T-helper 9 cell (primary cell): ENCODE results near the gene TMEM139.
"Not testable (repeated sequence)": the region's sequence is repeated elsewhere in the genome, so short reads cannot be mapped to it uniquely, and the experiment has no call there.

ENCODE experiments used
- DNase-seq: peaks from one replicate; pipeline ENCODE4 v3.0.0-alpha.2; 2020

The TMEM139 gene

DNA sequence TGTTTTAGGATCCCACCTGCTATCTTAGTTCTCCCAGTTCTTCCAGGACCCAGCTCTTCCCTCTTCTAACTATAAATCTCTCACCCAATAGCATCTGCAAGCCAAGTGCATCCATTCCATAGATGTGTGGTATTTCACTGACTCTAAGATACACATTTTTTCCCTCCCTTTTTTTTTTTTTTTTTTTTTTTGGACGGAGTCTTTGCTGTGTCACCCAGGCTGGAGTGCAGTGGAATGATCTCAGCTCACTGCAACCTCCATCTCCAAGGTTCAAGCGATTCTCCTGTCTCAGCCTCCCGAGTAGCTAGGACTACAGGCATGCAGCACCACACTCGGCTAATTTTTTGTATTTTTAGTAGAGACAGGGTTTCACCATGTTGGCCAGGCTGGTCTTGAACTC is 5.1 kb downstream of the TMEM139 start:
- DNase-seq, result not testable (repeated sequence)

GRCh38 chr7:143290293-143290692 is 5.5 kb downstream of the TMEM139 start:
- DNase-seq, result no peak

GRCh38 chr7:143292876-143293275 is 8.1 kb downstream of the TMEM139 start:
- DNase-seq, result no peak

DNA sequence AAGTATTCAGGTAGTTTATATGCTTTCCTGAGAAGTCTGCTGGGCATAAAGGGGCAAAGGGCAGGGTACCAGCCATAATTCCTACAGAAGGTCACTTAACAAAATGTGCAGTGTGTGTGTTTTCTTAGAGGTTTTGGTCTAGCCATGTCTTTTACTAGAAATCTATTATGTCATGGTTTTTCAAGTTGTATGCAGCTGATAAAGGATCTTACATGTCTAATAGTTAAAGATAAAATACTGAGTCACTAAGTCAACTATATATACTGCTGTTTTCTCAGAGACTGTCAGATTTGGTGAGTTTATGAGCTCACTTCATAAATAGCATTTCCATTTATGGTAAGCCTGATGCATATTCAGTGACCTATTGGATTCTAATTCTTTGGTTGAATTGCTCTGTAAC is 11.1 kb downstream of the TMEM139 start:
- no peak for DNase-seq

DNA sequence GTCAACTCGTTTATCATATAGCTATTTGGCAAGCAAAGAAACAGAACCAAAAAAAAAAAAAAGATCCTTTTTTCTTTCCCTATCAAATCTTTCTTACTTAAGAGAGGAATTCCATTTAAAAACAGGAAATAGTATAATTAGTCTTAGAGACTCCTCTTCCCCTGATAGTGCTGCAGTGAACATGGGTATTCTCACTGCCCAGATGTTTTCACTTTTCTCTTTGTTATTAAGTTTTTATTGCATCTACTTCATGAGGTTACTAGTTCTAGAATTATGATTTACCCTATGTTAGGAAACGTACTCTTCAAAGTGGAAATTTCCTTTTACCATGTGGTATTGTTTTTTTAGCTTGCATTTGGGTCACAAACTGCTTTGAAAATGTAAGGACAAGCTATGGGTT is 11.9 kb downstream of the TMEM139 start:
- DNase-seq, result no peak

GRCh38 chr7:143299346-143299745 is 14.6 kb downstream of the TMEM139 start:
- DNase-seq, result no peak

DNA sequence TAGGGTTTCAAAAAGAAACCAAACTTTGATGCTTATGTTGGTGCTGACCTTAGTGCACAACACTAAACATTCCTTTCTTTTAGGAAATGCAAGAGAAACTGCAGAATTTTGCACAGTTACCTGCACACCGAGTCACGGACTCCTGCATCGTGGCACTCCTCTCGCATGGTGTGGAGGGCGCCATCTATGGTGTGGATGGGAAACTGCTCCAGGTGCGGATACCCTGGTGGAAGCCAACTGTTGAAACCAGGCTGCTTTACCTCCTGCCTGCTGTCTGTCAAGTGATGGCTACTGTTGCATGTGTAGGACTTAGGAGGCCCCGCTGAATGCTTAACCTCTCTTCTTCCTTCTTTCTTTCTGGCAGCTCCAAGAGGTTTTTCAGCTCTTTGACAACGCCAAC is 15.1 kb downstream of the TMEM139 start:
- peak; percentile 51 for DNase-seq

- DNase-seq, result no peak
Measured at GRCh38 chr7:143300959-143301935, 16.5 kb downstream of the TMEM139 start.

DNA sequence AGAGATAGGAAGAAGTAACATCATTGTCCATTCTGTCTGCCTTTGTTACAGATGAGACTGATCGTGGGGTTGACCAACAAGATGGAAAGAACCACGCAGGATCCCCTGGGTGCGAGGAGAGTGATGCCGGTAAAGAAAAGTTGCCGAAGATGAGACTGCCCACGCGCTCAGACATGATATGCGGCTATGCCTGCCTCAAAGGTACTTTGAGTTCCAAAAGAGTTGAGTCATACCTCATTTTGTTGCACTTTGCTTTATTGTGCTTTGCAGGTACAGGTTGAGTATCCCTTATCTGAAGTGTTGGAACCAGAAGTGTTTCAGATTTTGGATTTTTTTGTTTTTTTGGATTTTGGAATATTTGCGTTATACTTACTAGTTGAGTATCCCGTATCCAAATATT is 19.0 kb downstream of the TMEM139 start:
- no peak for DNase-seq

- no peak for DNase-seq
Measured at GRCh38 chr7:143304938-143305337, 20.2 kb downstream of the TMEM139 start.

DNA sequence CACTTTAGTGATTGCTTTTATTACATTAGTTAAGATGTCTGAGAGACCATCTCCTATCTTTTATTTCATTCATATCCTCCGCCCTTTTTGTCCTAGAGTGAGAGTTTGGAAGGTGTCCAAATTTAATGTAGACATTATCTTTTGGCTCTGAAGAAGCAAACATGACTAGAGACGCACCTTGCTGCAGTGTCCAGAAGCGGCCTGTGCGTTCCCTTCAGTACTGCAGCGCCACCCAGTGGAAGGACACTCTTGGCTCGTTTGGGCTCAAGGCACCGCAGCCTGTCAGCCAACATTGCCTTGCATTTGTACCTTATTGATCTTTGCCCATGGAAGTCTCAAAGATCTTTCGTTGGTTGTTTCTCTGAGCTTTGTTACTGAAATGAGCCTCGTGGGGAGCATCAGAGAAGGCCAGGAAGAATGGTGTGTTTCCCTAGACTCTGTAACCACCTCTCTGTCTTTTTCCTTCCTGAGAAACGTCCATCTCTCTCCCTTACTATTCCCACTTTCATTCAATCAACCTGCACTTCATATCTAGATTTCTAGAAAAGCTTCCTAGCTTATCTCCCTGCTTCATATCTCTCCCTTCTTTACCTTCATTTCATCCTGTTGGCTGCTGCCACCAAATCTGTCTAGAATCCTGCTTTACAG is 20.8 kb downstream of the TMEM139 start:
- peak; percentile 67 for DNase-seq

- DNase-seq, result no peak
Measured at GRCh38 chr7:143308632-143309031, 23.9 kb downstream of the TMEM139 start.

- DNase-seq, result no peak
Measured at GRCh38 chr7:143314127-143314526, 29.4 kb downstream of the TMEM139 start.

GRCh38 chr7:143315776-143316175 is 31.0 kb downstream of the TMEM139 start, which contains the start of gene CLCN1:
TSS of gene CLCN1 (plus strand) at chr7:143316111. CDS start at chr7:143316213, 102 bp downstream.
- DNase-seq, result no peak

DNA sequence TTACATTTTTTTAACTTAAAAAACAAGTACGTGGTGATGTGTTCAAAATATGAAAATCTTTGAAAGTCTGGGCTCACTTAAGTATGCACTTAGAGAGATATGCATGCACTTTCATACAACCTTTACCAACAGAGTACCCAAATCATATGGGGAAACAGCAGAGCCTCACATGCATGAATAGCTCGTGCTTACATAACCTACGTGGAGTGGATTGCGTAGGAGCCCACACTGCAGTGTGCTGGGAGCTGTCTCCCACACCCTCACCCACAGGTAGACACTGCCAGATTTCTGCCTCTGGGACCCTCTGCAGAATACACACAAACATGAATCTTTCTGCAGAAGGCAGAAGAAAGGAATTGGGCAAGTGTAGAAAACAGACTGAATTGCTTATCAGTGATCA is 31.7 kb downstream of the TMEM139 start:
- DNase-seq, result no peak

GRCh38 chr7:143318661-143319060 is 33.9 kb downstream of the TMEM139 start:
- no peak for DNase-seq

DNA sequence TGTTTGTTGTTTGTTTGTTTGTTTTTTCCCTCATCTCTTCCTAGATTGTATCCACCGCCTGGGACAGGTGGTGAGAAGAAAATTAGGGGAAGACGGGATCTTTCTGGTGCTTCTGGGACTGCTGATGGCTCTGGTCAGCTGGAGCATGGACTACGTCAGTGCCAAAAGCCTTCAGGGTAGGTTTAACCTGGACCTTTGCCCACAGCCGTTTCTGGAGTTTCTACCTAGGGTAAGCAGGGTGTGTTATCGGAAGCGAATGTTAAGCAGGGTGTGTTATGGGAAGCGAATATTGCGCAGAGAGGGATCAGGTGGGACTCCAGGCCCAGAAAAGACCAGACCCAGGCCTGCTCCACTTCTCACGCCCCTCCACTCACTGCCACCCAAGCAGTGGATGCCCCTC is 35.9 kb downstream of the TMEM139 start:
- no peak for DNase-seq

- DNase-seq, result no peak
Measured at GRCh38 chr7:143321242-143321641, 36.5 kb downstream of the TMEM139 start.

GRCh38 chr7:143321734-143322133 is 37.0 kb downstream of the TMEM139 start:
- DNase-seq, result no peak

DNA sequence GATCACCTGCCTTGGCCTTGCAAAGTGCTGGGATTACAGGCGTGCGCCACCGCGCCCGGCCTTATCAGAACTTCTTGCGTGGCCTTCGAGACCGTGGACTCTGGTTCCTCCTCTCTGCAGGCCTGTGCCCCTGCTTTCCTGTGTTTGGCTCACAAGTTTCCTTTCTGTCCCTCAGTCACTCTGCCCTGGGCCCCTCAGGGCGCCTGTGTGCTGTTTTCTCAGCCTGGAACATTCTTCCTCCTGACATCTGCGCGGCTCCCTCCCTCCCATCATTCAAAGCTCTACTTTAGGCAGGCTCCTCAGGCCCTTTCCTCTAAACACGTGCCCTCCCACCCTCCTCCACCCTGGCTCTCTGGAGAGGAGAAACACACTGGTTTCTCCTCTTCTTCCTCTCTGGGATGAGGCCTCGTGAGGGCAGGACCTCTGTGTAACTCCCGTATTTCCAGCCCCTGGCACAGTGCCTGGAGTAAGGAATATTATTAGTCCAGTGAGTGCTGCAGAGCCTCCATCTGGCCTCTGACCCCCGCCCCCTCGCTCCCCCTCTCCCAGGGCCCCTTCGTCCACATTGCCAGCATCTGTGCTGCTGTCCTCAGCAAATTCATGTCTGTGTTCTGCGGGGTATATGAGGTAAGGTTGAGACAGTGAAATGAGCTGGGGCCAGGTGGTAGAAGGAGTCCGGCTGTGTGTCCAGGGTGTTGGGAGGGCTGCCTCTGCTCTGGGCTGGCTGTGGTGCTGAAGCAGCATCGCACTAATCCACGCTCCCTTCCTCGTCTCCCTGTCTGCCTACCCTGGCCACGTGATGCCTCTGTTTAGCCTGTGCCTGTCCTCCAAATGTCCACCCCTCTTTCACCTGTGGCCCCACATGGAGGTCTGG is 38.2 kb downstream of the TMEM139 start:
- no peak for DNase-seq

DNA sequence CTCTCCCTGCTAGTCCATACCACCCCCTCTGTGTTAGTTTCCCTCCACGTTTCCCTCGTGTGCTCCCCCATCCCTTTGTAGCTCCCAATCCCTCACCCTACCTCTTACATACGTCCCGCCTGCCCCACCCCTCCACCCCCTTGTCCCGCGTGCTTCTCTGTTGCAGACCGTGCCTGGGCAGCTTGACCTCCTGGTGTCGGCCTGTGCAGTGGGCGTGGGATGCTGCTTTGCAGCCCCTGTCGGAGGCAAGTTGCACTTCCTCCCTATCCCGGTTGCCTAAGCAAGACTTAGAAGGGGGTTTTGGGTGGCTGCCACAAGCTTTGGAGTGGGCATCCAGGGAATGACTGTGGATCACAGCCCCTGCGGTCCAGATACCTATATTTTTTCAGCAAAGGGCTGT is 38.9 kb downstream of the TMEM139 start:
- no peak for DNase-seq

DNA sequence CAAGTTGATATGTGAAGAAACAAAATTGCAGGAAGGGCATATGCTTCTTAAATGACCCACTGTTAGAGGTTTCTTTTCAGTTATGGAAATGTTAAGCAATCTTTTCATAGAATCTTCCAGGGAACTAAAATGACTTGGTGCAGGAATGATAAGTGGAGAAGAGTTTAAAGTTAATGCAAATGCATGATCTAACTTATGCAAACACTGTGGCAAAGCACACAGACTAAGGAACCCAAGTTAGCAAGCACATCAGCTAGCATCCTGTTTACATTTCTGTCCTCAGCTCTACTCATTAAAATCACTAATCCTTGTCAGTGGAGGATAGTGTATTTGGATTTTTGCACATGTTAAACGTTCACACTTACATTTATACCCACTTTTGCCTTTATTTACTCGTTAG is 40.5 kb downstream of the TMEM139 start:
- DNase-seq, result no peak

DNA sequence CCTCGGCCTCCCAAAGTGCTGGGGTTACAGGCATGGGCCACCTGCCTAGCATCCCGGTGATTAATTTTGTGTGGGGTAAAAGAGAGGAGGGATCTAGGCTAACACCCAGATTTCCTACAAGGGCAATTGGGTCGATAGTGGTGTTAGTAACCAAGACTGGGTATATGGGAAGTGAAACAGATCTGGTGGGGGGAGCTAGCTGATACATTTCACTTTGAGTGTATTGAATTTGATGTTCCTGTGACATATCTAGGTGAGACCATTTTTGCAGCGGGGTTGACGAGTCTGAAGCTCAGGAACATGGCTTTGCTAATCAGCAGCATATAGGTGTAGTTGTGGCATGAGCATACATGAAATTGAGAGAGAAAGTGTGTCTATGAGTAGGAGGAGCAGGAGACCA is 43.1 kb downstream of the TMEM139 start:
- no peak for DNase-seq
